T-helper 2 cell treated with Interferon-gamma antibody and Interleukin-4, amounts not matched to agents 5 μg/mL and 100 μg/mL, for 36 hours (primary cell): ENCODE data around the gene MAN1B1.

Experiments used
- DNase-seq: peaks from one replicate; pipeline ENCODE4 v3.0.0; 2021; ENCODE audit warnings: low spot score
- H3K27ac Mint-ChIP-seq: one replicate; pipeline ENCODE4 v1.8.0; 2021; ENCODE audit warnings: mild to moderate bottlenecking, mixed read lengths
- H3K27me3 Mint-ChIP-seq: one replicate; pipeline ENCODE4 v1.8.0; 2021; ENCODE audit warnings: low read depth, mixed read lengths
- H3K36me3 Mint-ChIP-seq: one replicate; pipeline ENCODE4 v1.8.0; 2021; ENCODE audit warnings: low read depth, mixed read lengths
- H3K4me1 Mint-ChIP-seq: one replicate; pipeline ENCODE4 v1.8.0; 2021; ENCODE audit warnings: low read depth, mixed read lengths
- H3K4me3 Mint-ChIP-seq: one replicate; pipeline ENCODE4 v1.8.0; 2022; ENCODE audit warnings: mild to moderate bottlenecking, moderate library complexity, mixed read lengths
- H3K9me3 Mint-ChIP-seq: one replicate; pipeline ENCODE4 v1.8.0; 2021; ENCODE audit warnings: mixed read lengths

Gene MAN1B1

GRCh38 chr9:137138722-137139467 lies 52.1 kb downstream of the MAN1B1 start, which contains the start of gene GRIN1:
GRIN1 (plus strand) TSS chr9:137139154; CDS start chr9:137139487, 333 bp downstream.
- peaks cover 42% of the 10 kb centered on the region for H3K27me3 Mint-ChIP-seq
- H3K27ac Mint-ChIP-seq: peak within 1 kb of the TSS; percentile 20
- H3K4me1 Mint-ChIP-seq: peaks cover 3% of the 10 kb centered on the region
- peak; percentile 41 for DNase-seq
- H3K9me3 Mint-ChIP-seq: no peaks in the 10 kb centered on the region
- no peak within 1 kb of the TSS for H3K4me3 Mint-ChIP-seq
- H3K36me3 Mint-ChIP-seq: no peaks in the 10 kb centered on the region

- no peak for DNase-seq
- H3K4me3 Mint-ChIP-seq: no peak overlapping the region
- peaks cover 3% of the 10 kb centered on the region for H3K4me1 Mint-ChIP-seq
- peak overlapping the region; percentile 20 for H3K27ac Mint-ChIP-seq
- H3K36me3 Mint-ChIP-seq: no peaks in the 10 kb centered on the region
- H3K27me3 Mint-ChIP-seq: peaks cover 42% of the 10 kb centered on the region
- H3K9me3 Mint-ChIP-seq: no peaks in the 10 kb centered on the region
These were observed 52.8 kb downstream of the MAN1B1 start for GRCh38 chr9:137139468-137140150.

GRCh38 chr9:137140151-137141012 lies 53.6 kb downstream of the MAN1B1 start:
- no peak overlapping the region for H3K4me3 Mint-ChIP-seq

GRCh38 chr9:137141050-137141810 lies 54.4 kb downstream of the MAN1B1 start:
- DNase-seq: no peak
- H3K36me3 Mint-ChIP-seq: no peaks in the 10 kb centered on the region
- no peak overlapping the region for H3K4me3 Mint-ChIP-seq
- H3K9me3 Mint-ChIP-seq: no peaks in the 10 kb centered on the region
- no peak overlapping the region for H3K27ac Mint-ChIP-seq
- H3K27me3 Mint-ChIP-seq: peaks cover 35% of the 10 kb centered on the region
- H3K4me1 Mint-ChIP-seq: peaks cover 3% of the 10 kb centered on the region

More at GRCh38 chr9:137140151-137141012, 53.6 kb downstream of the MAN1B1 start:
- peaks cover 3% of the 10 kb centered on the region for H3K4me1 Mint-ChIP-seq
- H3K27me3 Mint-ChIP-seq: peaks cover 40% of the 10 kb centered on the region
- DNase-seq: no peak
- no peaks in the 10 kb centered on the region for H3K9me3 Mint-ChIP-seq
- no peaks in the 10 kb centered on the region for H3K36me3 Mint-ChIP-seq
- H3K27ac Mint-ChIP-seq: no peak overlapping the region

GRCh38 chr9:137141976-137142936 lies 55.5 kb downstream of the MAN1B1 start:
- H3K4me3 Mint-ChIP-seq: no peak overlapping the region
- H3K36me3 Mint-ChIP-seq: no peaks in the 10 kb centered on the region
- peaks cover 35% of the 10 kb centered on the region for H3K27me3 Mint-ChIP-seq
- no peaks in the 10 kb centered on the region for H3K9me3 Mint-ChIP-seq
- peaks cover 3% of the 10 kb centered on the region for H3K4me1 Mint-ChIP-seq
- no peak for DNase-seq
- no peak overlapping the region for H3K27ac Mint-ChIP-seq

GRCh38 chr9:137143459-137143858 lies 56.7 kb downstream of the MAN1B1 start:
- no peaks in the 10 kb centered on the region for H3K9me3 Mint-ChIP-seq
- peaks cover 3% of the 10 kb centered on the region for H3K4me1 Mint-ChIP-seq
- H3K36me3 Mint-ChIP-seq: no peaks in the 10 kb centered on the region
- peaks cover 25% of the 10 kb centered on the region for H3K27me3 Mint-ChIP-seq
- no peak for DNase-seq
- no peak overlapping the region for H3K27ac Mint-ChIP-seq
- no peak overlapping the region for H3K4me3 Mint-ChIP-seq

- no peak overlapping the region for H3K27ac Mint-ChIP-seq
These were observed 59.1 kb downstream of the MAN1B1 start for GRCh38 chr9:137145731-137146526.

GRCh38 chr9:137146527-137146918 lies 59.7 kb downstream of the MAN1B1 start:
- no peaks in the 10 kb centered on the region for H3K36me3 Mint-ChIP-seq
- H3K27ac Mint-ChIP-seq: no peak overlapping the region
- peaks cover 4% of the 10 kb centered on the region for H3K4me1 Mint-ChIP-seq
- no peak for DNase-seq
- H3K4me3 Mint-ChIP-seq: no peak overlapping the region
- H3K9me3 Mint-ChIP-seq: no peaks in the 10 kb centered on the region
- peaks cover 4% of the 10 kb centered on the region for H3K27me3 Mint-ChIP-seq

More at GRCh38 chr9:137145731-137146526, 59.1 kb downstream of the MAN1B1 start:
- peaks cover 1% of the 10 kb centered on the region for H3K4me1 Mint-ChIP-seq
- DNase-seq: no peak
- H3K9me3 Mint-ChIP-seq: no peaks in the 10 kb centered on the region
- H3K27me3 Mint-ChIP-seq: peaks cover 5% of the 10 kb centered on the region
- no peaks in the 10 kb centered on the region for H3K36me3 Mint-ChIP-seq
- H3K4me3 Mint-ChIP-seq: no peak overlapping the region

- peaks cover 4% of the 10 kb centered on the region for H3K4me1 Mint-ChIP-seq
- H3K27me3 Mint-ChIP-seq: peaks cover under 1% of the 10 kb centered on the region
- no peak for DNase-seq
- H3K9me3 Mint-ChIP-seq: no peaks in the 10 kb centered on the region
- H3K4me3 Mint-ChIP-seq: no peak overlapping the region
- H3K36me3 Mint-ChIP-seq: no peaks in the 10 kb centered on the region
- H3K27ac Mint-ChIP-seq: no peak overlapping the region
These were observed 60.5 kb downstream of the MAN1B1 start for GRCh38 chr9:137147091-137147792.

GRCh38 chr9:137147793-137148160 lies 61.0 kb downstream of the MAN1B1 start:
- no peaks in the 10 kb centered on the region for H3K27me3 Mint-ChIP-seq
- H3K27ac Mint-ChIP-seq: no peak overlapping the region

GRCh38 chr9:137148242-137148641 lies 61.5 kb downstream of the MAN1B1 start:
- no peaks in the 10 kb centered on the region for H3K27me3 Mint-ChIP-seq
- DNase-seq: no peak
- no peak overlapping the region for H3K4me3 Mint-ChIP-seq

More at GRCh38 chr9:137147793-137148160, 61.0 kb downstream of the MAN1B1 start:
- Mint-ChIP-seq H3K9me3 (no peaks in the 10 kb centered on the region), H3K36me3 (no peaks in the 10 kb centered on the region), H3K4me3 (no peak overlapping the region), H3K4me1 (peaks cover 4% of the 10 kb centered on the region)
- no peak for DNase-seq

More at GRCh38 chr9:137148242-137148641, 61.5 kb downstream of the MAN1B1 start:
- Mint-ChIP-seq H3K4me1 (peaks cover 4% of the 10 kb centered on the region), H3K9me3 (no peaks in the 10 kb centered on the region), H3K36me3 (no peaks in the 10 kb centered on the region), H3K27ac (no peak overlapping the region)
